Hematopoietic multipotent progenitor cell treated with erythropoietin and hydrocortisone succinate and interleukin-3 and kit ligand, for 8 days (in vitro differentiated cells): Measurements from ENCODE around the gene CIB4.
"Not testable (repeated sequence)": the region's sequence is repeated elsewhere in the genome, so short reads cannot be mapped to it uniquely, and the experiment has no call there.

Experiments used
- DNase-seq: peaks from one replicate; pipeline ENCODE4 v3.0.0-alpha.2; 2015

Gene CIB4

GRCh38 chr2:26665296-26665695 lies 24.1 kb upstream of the CIB4 start:
- not testable (repeated sequence) for DNase-seq

- no peak for DNase-seq
Observed at GRCh38 chr2:26660363-26660962, 19.3 kb upstream of the CIB4 start.

- no peak for DNase-seq
Observed at GRCh38 chr2:26658691-26659346, 17.7 kb upstream of the CIB4 start.

GRCh38 chr2:26657265-26657664 lies 16.1 kb upstream of the CIB4 start:
- DNase-seq: no peak

- no peak for DNase-seq
Observed at GRCh38 chr2:26655611-26656195, 14.5 kb upstream of the CIB4 start.

- not testable (repeated sequence) for DNase-seq
Observed at GRCh38 chr2:26655120-26655519, 14.0 kb upstream of the CIB4 start.

- no peak for DNase-seq
Observed at GRCh38 chr2:26654061-26654340, 12.8 kb upstream of the CIB4 start.

- no peak for DNase-seq
Observed at GRCh38 chr2:26653207-26654060, 12.3 kb upstream of the CIB4 start.

- no peak for DNase-seq
Observed at GRCh38 chr2:26652361-26653041, 11.3 kb upstream of the CIB4 start.

GRCh38 chr2:26651799-26652198 lies 10.6 kb upstream of the CIB4 start:
- no peak for DNase-seq

GRCh38 chr2:26651470-26651771 lies 10.3 kb upstream of the CIB4 start:
- DNase-seq: no peak

- no peak for DNase-seq
Observed at GRCh38 chr2:26650713-26651469, 9.7 kb upstream of the CIB4 start.

- no peak for DNase-seq
Observed at GRCh38 chr2:26649992-26650712, 9.0 kb upstream of the CIB4 start.

GRCh38 chr2:26649322-26649721 lies 8.2 kb upstream of the CIB4 start:
- no peak for DNase-seq

- no peak for DNase-seq
Observed at GRCh38 chr2:26648516-26648915, 7.3 kb upstream of the CIB4 start.

- DNase-seq: no peak
Observed at GRCh38 chr2:26647981-26648380, 6.8 kb upstream of the CIB4 start.

GRCh38 chr2:26646986-26647672 lies 6.0 kb upstream of the CIB4 start:
- no peak for DNase-seq

GRCh38 chr2:26645762-26646161 lies 4.6 kb upstream of the CIB4 start:
- DNase-seq: no peak

GRCh38 chr2:26644188-26644835 lies 3.1 kb upstream of the CIB4 start:
- DNase-seq: no peak

- no peak for DNase-seq
Observed at GRCh38 chr2:26642429-26642828, 1.3 kb upstream of the CIB4 start.

- DNase-seq: no peak
Observed at GRCh38 chr2:26640331-26640745, 828 bp downstream of the CIB4 start.
